Upper lobe of left lung (tissue), 6 donors: ENCODE results near the gene F13A1. TPM values are rescaled to one million over a fixed set of nuclear protein-coding genes. Genes with fewer than 3 reads are reported as not detected.

ENCODE experiments used
- ATAC-seq, 2 donors: fragments of 200-7000 bp; cut with Tn5 transposase; one replicate each; pipeline ENCODE4 v1.9.1; 2022; ENCODE audit warnings: mild to moderate bottlenecking in 2 of 2, moderate library complexity in 2 of 2; ENCODE audit not compliant: low FRiP score in 2 of 2
- DNase-seq, 2 donors: peaks; one replicate each; pipeline ENCODE4 v3.0.0-alpha.2; 2019 to 2020
- H3K27ac ChIP-seq, 4 donors: fragments of 200-600 bp; sonication (generic); one replicate each; pipeline ENCODE4 v1.5.1; 2016 to 2019
- H3K27me3 ChIP-seq, 4 donors: fragments of 200-600 bp; sonication (generic); one replicate each; pipeline ENCODE4 v1.5.1; 2017 to 2019
- H3K36me3 ChIP-seq, 4 donors: fragments of 200-600 bp; sonication (generic); one replicate each; pipeline ENCODE4 v1.5.1; 2016 to 2019
- H3K4me1 ChIP-seq, 4 donors: fragments of 200-600 bp; sonication (generic); one replicate each; pipeline ENCODE4 v1.5.1; 2018 to 2019
- H3K4me3 ChIP-seq, 4 donors: fragments of 200-600 bp; sonication (generic); one replicate each; pipeline ENCODE4 v1.5.1; 2017 to 2019; ENCODE audit warnings: mild to moderate bottlenecking in 2 of 4, moderate library complexity in 1 of 4
- H3K9me3 ChIP-seq, 4 donors: fragments of 200-600 bp; sonication (generic); one replicate each; pipeline ENCODE4 v1.5.1; 2018 to 2019
- CTCF ChIP-seq, 6 experiments: fragments of 450-650 bp in 4 of 6; fragments of 200-600 bp in 2 of 6; sonication (generic) in 2 of 6; IDR thresholded peaks; one replicate each; pipeline ENCODE4 v1.5.1; 2016 to 2019; ENCODE audit warnings: antibody characterized with exemption in 6 of 6
- EP300 ChIP-seq, 4 donors: sonication (generic); formaldehyde crosslinking; IDR thresholded peaks; one replicate each; pipeline ENCODE4 v1.5.1; 2017; ENCODE audit warnings: antibody characterized with exemption in 4 of 4, control low read depth in 2 of 4
- POLR2A ChIP-seq, 4 donors: fragments of 450-650 bp; IDR thresholded peaks; one replicate each; pipeline ENCODE4 v1.5.1; 2016 to 2017; ENCODE audit warnings: antibody characterized with exemption in 4 of 4, mild to moderate bottlenecking in 2 of 4
- POLR2AphosphoS5 ChIP-seq, 2 donors: sonication (generic); formaldehyde crosslinking; IDR thresholded peaks; one replicate each; pipeline ENCODE4 v1.5.1; 2017; ENCODE audit warnings: antibody characterized with exemption in 2 of 2
- WGBS, 2 donors: methylation state at CpG; one replicate each; pipeline ENCODE4 v1.1.5; 2017 to 2018; 5-methylcytosine and 5-hydroxymethylcytosine counted together
- total RNA-seq, 6 donors: library from RNA; depleted of rRNA in 4 of 6; stranded (reverse); fragments of >200 nt in 4 of 6; gene quantifications; one replicate each; pipeline versions ENCODE4 v1.1.0 to v1.2.1, GENCODE V29; 2016 to 2021
- donor health status: DM: no; HTN: no; CAD: no; lungs with moderate emphysema.
- donor health status: DM: no; HTN: yes; CAD: no; lungs with severe emphysema.

Gene F13A1
- total RNA-seq, 6 donors from 2014 or later = 7.3 to 146 (median 39.2) TPM

GRCh38 chr6:6277413-6277812, 43.0 kb downstream of the F13A1 start:
- TF ChIP-seq CTCF (IDR thresholded peaks at IDR 0.05) (no peak), EP300 (IDR thresholded peaks at IDR 0.05) (no peak)
- H3K4me1 ChIP-seq = no peaks in the 10 kb centered on the region
- DNase-seq (no peak), ATAC-seq (peak in 1 of 2 donors; percentile 81)
- H3K4me3 ChIP-seq = no peak overlapping the region
- H3K27ac ChIP-seq = no peak overlapping the region
- no peaks in the 10 kb centered on the region for H3K36me3 ChIP-seq
- H3K9me3 ChIP-seq = no peaks in the 10 kb centered on the region
- 59 to 82% methylated on average over 4 of the region's 4 CpGs for WGBS, 2 donors
- no peaks in the 10 kb centered on the region for H3K27me3 ChIP-seq

GRCh38 chr6:6270948-6271535, 49.4 kb downstream of the F13A1 start:
- Histone ChIP-seq H3K4me1 (no peaks in the 10 kb centered on the region), H3K27me3 (no peaks in the 10 kb centered on the region), H3K36me3 (no peaks in the 10 kb centered on the region), H3K9me3 (no peaks in the 10 kb centered on the region), H3K27ac (no peak overlapping the region), H3K4me3 (no peak overlapping the region)
- ATAC-seq (no peak), DNase-seq (no peak)
- 70 to 73% methylated on average over 7 of the region's 7 CpGs for WGBS, 2 donors
- no peak for TF ChIP-seq CTCF (IDR thresholded peaks at IDR 0.05)
- TF ChIP-seq EP300 (IDR thresholded peaks at IDR 0.05) = no peak
- TF ChIP-seq POLR2AphosphoS5 (IDR thresholded peaks at IDR 0.05) = no peak
- no peak for TF ChIP-seq POLR2A (IDR thresholded peaks at IDR 0.05)

- Histone ChIP-seq H3K4me1 (no peaks in the 10 kb centered on the region), H3K27me3 (no peaks in the 10 kb centered on the region), H3K9me3 (no peaks in the 10 kb centered on the region), H3K27ac (no peak overlapping the region), H3K4me3 (no peak overlapping the region), H3K36me3 (no peaks in the 10 kb centered on the region)
- 89% methylated on average over 6 of the region's 6 CpGs for WGBS, 2 donors
- no peak for TF ChIP-seq CTCF (IDR thresholded peaks at IDR 0.05)
- no peak for TF ChIP-seq POLR2AphosphoS5 (IDR thresholded peaks at IDR 0.05)
- TF ChIP-seq POLR2A (IDR thresholded peaks at IDR 0.05) = no peak
- TF ChIP-seq EP300 (IDR thresholded peaks at IDR 0.05) = no peak
- no peak for DNase-seq
- no peak for ATAC-seq
These were observed 60.2 kb downstream of the F13A1 start for GRCh38 chr6:6260196-6260722.

GRCh38 chr6:6256886-6257285, 63.6 kb downstream of the F13A1 start:
- ATAC-seq (peak in 1 of 2 donors; percentile 43), DNase-seq (no peak)
- TF ChIP-seq CTCF (IDR thresholded peaks at IDR 0.05) (no peak), POLR2AphosphoS5 (IDR thresholded peaks at IDR 0.05) (no peak), EP300 (IDR thresholded peaks at IDR 0.05) (no peak), POLR2A (IDR thresholded peaks at IDR 0.05) (no peak)
- H3K27me3 ChIP-seq = no peaks in the 10 kb centered on the region
- H3K4me3 ChIP-seq = no peak overlapping the region
- 72 to 73% methylated on average over 2 of the region's 2 CpGs for WGBS, 2 donors
- no peaks in the 10 kb centered on the region for H3K36me3 ChIP-seq
- H3K27ac ChIP-seq = no peak overlapping the region
- no peaks in the 10 kb centered on the region for H3K9me3 ChIP-seq
- H3K4me1 ChIP-seq = no peaks in the 10 kb centered on the region

DNA sequence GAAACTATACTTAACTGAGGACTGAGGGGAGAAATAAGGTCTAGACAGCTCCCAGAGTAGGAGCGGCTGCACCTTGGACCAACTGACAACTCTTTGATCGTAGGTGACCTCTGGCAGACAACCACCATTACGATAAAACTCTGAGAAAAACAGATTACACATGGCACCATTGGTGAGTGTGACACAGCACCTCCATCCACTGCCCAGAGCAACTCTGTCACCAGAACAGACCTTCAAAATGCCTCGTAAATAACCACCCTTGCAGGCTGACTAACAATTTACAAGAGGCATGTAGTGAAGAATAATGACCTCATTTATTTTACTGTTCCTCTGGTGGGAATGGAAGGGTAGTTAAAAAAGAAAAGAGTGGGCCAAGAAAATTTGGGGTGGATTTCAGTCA, 64.2 kb downstream of the F13A1 start:
- no peak overlapping the region for H3K4me3 ChIP-seq
- H3K9me3 ChIP-seq = no peaks in the 10 kb centered on the region
- no peak overlapping the region for H3K27ac ChIP-seq
- 86 to 90% methylated on average over 4 of the region's 4 CpGs for WGBS, 2 donors
- DNase-seq (no peak), ATAC-seq (no peak)
- H3K27me3 ChIP-seq = no peaks in the 10 kb centered on the region
- H3K4me1 ChIP-seq = no peaks in the 10 kb centered on the region
- no peaks in the 10 kb centered on the region for H3K36me3 ChIP-seq
- no peak for TF ChIP-seq POLR2A (IDR thresholded peaks at IDR 0.05)
